Liver (tissue), 9 donors: ENCODE measurements around the gene DMD. TPM values are rescaled to one million over a fixed set of nuclear protein-coding genes. Genes with fewer than 3 reads are reported as not detected.

Source experiments
- DNase-seq: peaks from one replicate; pipeline ENCODE4 v3.0.0-alpha.2; 2017; ENCODE audit warnings: low spot score
- H3K27ac ChIP-seq, 2 donors: one replicate each; pipeline ENCODE4 v1.7.0; 2013; ENCODE audit warnings: inconsistent platforms in 2 of 2, low read length in 2 of 2, control low read depth in 1 of 2, low read depth in 1 of 2, mild to moderate bottlenecking in 1 of 2
- H3K27me3 ChIP-seq, 4 donors: one replicate each; pipeline versions ENCODE4 v1.6.1 to v1.7.0; 2013; ENCODE audit warnings: low read length in 3 of 4, inconsistent platforms in 1 of 4, mild to moderate bottlenecking in 1 of 4, moderate library complexity in 1 of 4; ENCODE audit not compliant: control insufficient read depth in 4 of 4, insufficient read depth in 4 of 4
- H3K36me3 ChIP-seq, 4 donors: one replicate each; pipeline versions ENCODE4 v1.6.1 to v1.7.0; 2013; ENCODE audit warnings: low read length in 3 of 4, mild to moderate bottlenecking in 3 of 4, low read depth in 1 of 4, moderate library complexity in 1 of 4; ENCODE audit not compliant: control insufficient read depth in 4 of 4, insufficient read depth in 3 of 4
- H3K4me1 ChIP-seq, 4 donors: one replicate each; pipeline versions ENCODE4 v1.6.1 to v1.7.0; 2013; ENCODE audit warnings: low read length in 3 of 4, mild to moderate bottlenecking in 3 of 4, moderate library complexity in 1 of 4; ENCODE audit not compliant: control insufficient read depth in 4 of 4, insufficient read depth in 4 of 4
- H3K4me3 ChIP-seq, 3 donors: one replicate each; pipeline versions ENCODE4 v1.6.1 to v1.7.0; 2013; ENCODE audit warnings: low read length in 3 of 3, control low read depth in 1 of 3, low read depth in 1 of 3, mild to moderate bottlenecking in 1 of 3
- H3K9ac ChIP-seq, 2 donors: one replicate each; pipeline ENCODE4 v1.7.0; 2013; ENCODE audit warnings: low read length in 2 of 2, mild to moderate bottlenecking in 2 of 2, moderate library complexity in 2 of 2, control low read depth in 1 of 2, low read depth in 1 of 2
- H3K9me3 ChIP-seq, 4 donors: one replicate each; pipeline versions ENCODE4 v1.6.1 to v1.7.0; 2013; ENCODE audit warnings: low read length in 3 of 4; ENCODE audit not compliant: control insufficient read depth in 4 of 4
- ATF3 ChIP-seq: IDR thresholded peaks from 2 replicates; pipeline ENCODE4 v1.6.1; 2016; ENCODE audit warnings: antibody characterized with exemption
- CTCF ChIP-seq: fragments of 150-350 bp; IDR thresholded peaks from 2 replicates; pipeline ENCODE4 v1.5.1; 2017; ENCODE audit warnings: improper control_type of control experiment, low read depth, low read length; ENCODE audit not compliant: missing input control
- EGR1 ChIP-seq, 2 donors: IDR thresholded peaks; 2 replicates each; pipeline ENCODE4 v1.6.1; 2016 to 2018; ENCODE audit warnings: antibody characterized with exemption in 2 of 2, low read depth in 2 of 2
- FOXA1 ChIP-seq: IDR thresholded peaks from 2 replicates; pipeline ENCODE4 v1.6.1; 2016; ENCODE audit warnings: antibody characterized with exemption
- FOXA2 ChIP-seq: IDR thresholded peaks from 2 replicates; pipeline ENCODE4 v1.6.1; 2016; ENCODE audit warnings: antibody characterized with exemption
- GABPA ChIP-seq, 2 donors: IDR thresholded peaks in 1 of 2; conservative IDR thresholded peaks in 1 of 2; 2 replicates each; pipeline ENCODE4 v1.6.1; 2016; ENCODE audit warnings: antibody characterized with exemption in 2 of 2, mild to moderate bottlenecking in 1 of 2, moderate library complexity in 1 of 2
- HNF4A ChIP-seq, 2 donors: conservative IDR thresholded peaks; 2 replicates each; pipeline ENCODE4 v1.6.1; 2016; ENCODE audit warnings: antibody characterized with exemption in 2 of 2, mild to moderate bottlenecking in 2 of 2
- HNF4G ChIP-seq: IDR thresholded peaks from 2 replicates; pipeline ENCODE4 v1.6.1; 2016; ENCODE audit warnings: antibody characterized with exemption
- JUND ChIP-seq, 2 donors: IDR thresholded peaks; 2 replicates each; pipeline ENCODE4 v1.6.1; 2016; ENCODE audit warnings: antibody characterized with exemption in 2 of 2
- MAX ChIP-seq: IDR thresholded peaks from 2 replicates; pipeline ENCODE4 v1.6.1; 2016; ENCODE audit warnings: antibody characterized with exemption
- NR2F2 ChIP-seq: IDR thresholded peaks from 2 replicates; pipeline ENCODE4 v1.6.1; 2016; ENCODE audit warnings: antibody characterized with exemption
- RAD21 ChIP-seq, 2 donors: IDR thresholded peaks; 2 replicates each; pipeline ENCODE4 v1.6.1; 2016; ENCODE audit warnings: antibody characterized with exemption in 2 of 2, mild to moderate bottlenecking in 2 of 2
- REST ChIP-seq: IDR thresholded peaks from 2 replicates; pipeline ENCODE4 v1.6.1; 2016; ENCODE audit warnings: antibody characterized with exemption, mild to moderate bottlenecking
- RXRA ChIP-seq, 2 donors: IDR thresholded peaks; 2 replicates each; pipeline ENCODE4 v1.6.1; 2017 to 2018; ENCODE audit warnings: antibody characterized with exemption in 2 of 2, mild to moderate bottlenecking in 1 of 2
- SP1 ChIP-seq: IDR thresholded peaks from 2 replicates; pipeline ENCODE4 v1.6.1; 2018; ENCODE audit warnings: antibody characterized with exemption, mild to moderate bottlenecking
- TAF1 ChIP-seq: conservative IDR thresholded peaks from 2 replicates; pipeline ENCODE4 v1.6.1; 2016; ENCODE audit warnings: antibody characterized with exemption, mild to moderate bottlenecking
- YY1 ChIP-seq: IDR thresholded peaks from 2 replicates; pipeline ENCODE4 v1.6.1; 2016; ENCODE audit warnings: antibody characterized with exemption, mild to moderate bottlenecking
- ZBTB33 ChIP-seq: IDR thresholded peaks from 2 replicates; pipeline ENCODE4 v1.6.1; 2016; ENCODE audit warnings: antibody characterized with exemption
- WGBS: extraction: QIAGEN DNeasy Blood & Tissue Kit; methylation state at CpG from one replicate; pipeline ENCODE4 v1.1.7; 2013; 5-methylcytosine and 5-hydroxymethylcytosine counted together
- polyA plus RNA-seq, 2 donors: library from polyadenylated mRNA; stranded (reverse) in 1 of 2; unstranded in 1 of 2; fragments of 200-250 nt in 1 of 2; fragments of >200 nt in 1 of 2; fragmentation: Nextera tagmentation in 1 of 2; extraction: Ambion mirVana in 1 of 2; gene quantifications; one replicate each; pipeline versions ENCODE4 v1.2.1 to v1.2.3, GENCODE V29; 2013 to 2015
- total RNA-seq, 2 donors: library from RNA; depleted of rRNA; stranded (reverse); fragments of >200 nt; gene quantifications; one replicate each; pipeline ENCODE4 v1.2.3, GENCODE V29; 2014
- donor health status: healthy.
- donor health status: healthy.
- donor health status: healthy.
- donor health status: healthy.
- donor health status: healthy.

Gene DMD
- total and polyA plus RNA-seq, 4 donors, result 14.6 to 61.9 (median 23.9) TPM

- TF ChIP-seq JUND (IDR thresholded peaks at IDR 0.05), result no peak
- TF ChIP-seq ZBTB33, result no peak
- no peak for TF ChIP-seq FOXA2
- TF ChIP-seq GABPA (IDR thresholded peaks at IDR 0.05 in 1 of 2, conservative IDR thresholded peaks at IDR 0.05 in 1 of 2), result no peak
- no peak for TF ChIP-seq SP1
- TF ChIP-seq RXRA (IDR thresholded peaks at IDR 0.05), result no peak
- TF ChIP-seq NR2F2, result no peak
- no peak for TF ChIP-seq HNF4A (conservative IDR thresholded peaks at IDR 0.05)
- no peak for TF ChIP-seq FOXA1
- TF ChIP-seq HNF4G, result no peak
- no peak for TF ChIP-seq CTCF
- no peak for TF ChIP-seq REST
- TF ChIP-seq TAF1, result no peak
- no peak for TF ChIP-seq YY1
- no peak for TF ChIP-seq RAD21 (IDR thresholded peaks at IDR 0.05)
- no peak for TF ChIP-seq ATF3
- TF ChIP-seq MAX, result no peak
- TF ChIP-seq EGR1 (IDR thresholded peaks at IDR 0.05; ENCODE audit: low read depth in 2 of 2), result no peak
- WGBS, result 85% methylated on average over 2 of the region's 2 CpGs
Observed at GRCh38 chrX:31178769-31179125, 2032.6 kb downstream of the DMD start.

More at GRCh38 chrX:31178769-31179125, 2032.6 kb downstream of the DMD start:
- DNase-seq, result no peak
- no peak overlapping the region for H3K9ac ChIP-seq
- no peak overlapping the region for H3K4me3 ChIP-seq
- no peaks in the 10 kb centered on the region for H3K27me3 ChIP-seq
- no peaks in the 10 kb centered on the region for H3K4me1 ChIP-seq
- no peak overlapping the region for H3K27ac ChIP-seq
- H3K9me3 ChIP-seq, result no peaks in the 10 kb centered on the region
- peaks cover 0 to 14% (median 7%) of the 10 kb centered on the region in 4 donors for H3K36me3 ChIP-seq
